Kidney (tissue), 14 donors: ENCODE measurements around the gene SRPK2. TPM values are rescaled to one million over a fixed set of nuclear protein-coding genes. Genes with fewer than 3 reads are reported as not detected.

Experiments
- DNase-seq, 5 donors: peaks; one replicate each; pipeline ENCODE4 v3.0.0-alpha.2; 2013 to 2020
- FAIRE-seq: peaks from 2 replicates; lab custom pipeline; 2012; peaks lifted over from hg19 to GRCh38; lab: Jason Lieb, UNC
- H3K27ac ChIP-seq, 2 donors: one replicate each; pipeline ENCODE4 v1.7.0; 2013; ENCODE audit warnings: low read depth in 2 of 2, low read length in 2 of 2, inconsistent platforms in 1 of 2
- H3K27me3 ChIP-seq: one replicate; pipeline ENCODE4 v1.7.1; 2013; ENCODE audit warnings: low read length, inconsistent platforms; ENCODE audit not compliant: control insufficient read depth, insufficient read depth
- H3K36me3 ChIP-seq, 3 donors: one replicate each; pipeline versions ENCODE4 v1.7.0 to v1.7.1; 2013; ENCODE audit warnings: low read length in 3 of 3, control low read depth in 1 of 3, inconsistent platforms in 1 of 3; ENCODE audit not compliant: insufficient read depth in 3 of 3, control insufficient read depth in 2 of 3
- H3K4me1 ChIP-seq, 3 donors: one replicate each; pipeline versions ENCODE4 v1.7.0 to v1.7.1; 2013; ENCODE audit warnings: low read length in 3 of 3, inconsistent platforms in 1 of 3, low read depth in 1 of 3; ENCODE audit not compliant: control insufficient read depth in 2 of 3, insufficient read depth in 2 of 3
- H3K4me3 ChIP-seq, 3 donors: one replicate each; pipeline versions ENCODE4 v1.7.0 to v1.8.1; 2013; ENCODE audit warnings: low read length in 3 of 3, control low read depth in 1 of 3, inconsistent platforms in 1 of 3
- H3K9ac ChIP-seq, 3 donors: one replicate each; pipeline versions ENCODE4 v1.7.0 to v1.7.1; 2013; ENCODE audit warnings: low read length in 3 of 3, control low read depth in 1 of 3, inconsistent platforms in 1 of 3
- H3K9me3 ChIP-seq, 3 donors: one replicate each; pipeline versions ENCODE4 v1.7.0 to v1.7.1; 2013; ENCODE audit warnings: low read length in 3 of 3, control low read depth in 1 of 3, inconsistent platforms in 1 of 3; ENCODE audit not compliant: control insufficient read depth in 2 of 3, insufficient read depth in 1 of 3
- CTCF ChIP-seq: IDR thresholded peaks from 3 replicates; pipeline ENCODE4 v1.5.1; 2012; ENCODE audit warnings: mild to moderate bottlenecking, moderate library complexity, borderline replicate concordance; ENCODE audit not compliant: insufficient read depth; ENCODE audit errors: extremely low read depth
- intact Hi-C: fragments of 100-400 bp; cut with DNase I; formaldehyde crosslinking; loops from one replicate; pipeline ENCODE4 v1.11.1; 2022
- polyA plus RNA-seq: library from polyadenylated mRNA; stranded (reverse); fragments of 350-450 nt; fragmentation: Illumina TruSeq; extraction: RNeasy Lipid Tissue Mini Kit (QIAGEN cat#74804); gene quantifications from one replicate; pipeline ENCODE4 v1.2.3, GENCODE V29; 2014; ENCODE audit warnings: low read depth, low replicate concordance; ENCODE audit not compliant: insufficient read depth
- total RNA-seq: library from RNA; stranded (reverse); fragmentation: NEBNext Ultra II Directional; extraction: Animal tissue kit (Norgen Biotek cat#: 25700); gene quantifications from one replicate; pipeline ENCODE4 v1.2.1, GENCODE V29; 2021
- donor health status: control.
- donor health status: control.
- donor health status: control.
- donor health status: control.
- donor health status: control.
- donor health status: DM: yes; HTN: yes; CAD: no.
- donor health status: Normal renal cell carcinoma (clear cell type).

The SRPK2 gene
- total and polyA plus RNA-seq, 2 donors from 2014 or later, result 9.9 to 43.1 TPM

GRCh38 chr7:105224884-105225651 is 163.7 kb downstream of the SRPK2 start:
- Histone ChIP-seq H3K4me3 (no peak overlapping the region), H3K27ac (no peak overlapping the region), H3K36me3 (no peaks in the 10 kb centered on the region), H3K9ac (no peak overlapping the region), H3K27me3 (no peaks in the 10 kb centered on the region), H3K9me3 (no peaks in the 10 kb centered on the region), H3K4me1 (peaks cover 0 to 6% (median 0%) of the 10 kb centered on the region in 3 donors)
- FAIRE-seq (no peak), DNase-seq (no peak)
- TF ChIP-seq CTCF, result no peak
- intact Hi-C loops, result no loop called here

DNA sequence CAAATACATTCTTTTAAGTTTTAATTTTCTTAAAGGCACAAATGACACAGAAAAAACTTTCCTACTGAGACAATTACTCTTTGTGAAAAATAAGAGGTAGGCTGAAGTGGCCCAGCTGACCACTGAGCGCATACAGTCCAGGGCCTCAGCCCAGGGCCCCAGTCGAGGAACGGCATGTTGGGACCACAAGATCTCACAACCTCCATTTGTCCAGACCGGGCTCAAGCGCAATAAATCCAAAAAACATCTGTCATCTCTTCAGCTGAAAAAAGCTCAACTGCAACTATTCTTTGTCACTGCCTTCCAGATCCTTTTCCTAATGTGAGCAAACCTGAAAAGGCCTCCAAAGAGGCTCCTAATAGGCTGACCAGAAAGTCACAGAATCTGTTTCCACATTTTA is 165.8 kb downstream of the SRPK2 start:
- TF ChIP-seq CTCF, result no peak
- intact Hi-C loops, result no loop called here
- Histone ChIP-seq H3K36me3 (no peaks in the 10 kb centered on the region), H3K27ac (no peak overlapping the region), H3K4me3 (no peak overlapping the region), H3K27me3 (no peaks in the 10 kb centered on the region), H3K9me3 (no peaks in the 10 kb centered on the region), H3K9ac (no peak overlapping the region), H3K4me1 (peaks cover 0 to 6% (median 0%) of the 10 kb centered on the region in 3 donors)
- DNase-seq, result no peak
- no peak for FAIRE-seq

DNA sequence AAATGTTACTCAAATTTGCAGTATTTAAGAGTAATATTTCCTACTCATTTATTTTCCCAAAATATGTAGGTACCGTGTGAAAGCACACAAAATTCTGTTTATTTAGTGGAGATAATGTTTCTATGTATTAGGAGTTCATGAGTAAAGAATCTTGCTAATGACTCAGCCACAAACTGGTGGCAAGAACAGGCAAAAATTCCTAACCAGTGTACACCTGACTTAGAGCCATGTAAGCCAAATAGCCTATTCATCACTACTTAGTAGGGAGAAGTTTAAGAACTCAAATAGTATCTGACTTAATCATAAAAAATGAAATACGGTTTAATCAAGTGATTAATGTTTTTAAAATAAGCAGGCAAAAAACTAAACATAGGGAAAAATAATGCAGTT is 169.0 kb downstream of the SRPK2 start:
- Histone ChIP-seq H3K4me3 (no peak overlapping the region), H3K4me1 (peaks cover 0 to 6% (median 0%) of the 10 kb centered on the region in 3 donors), H3K9ac (no peak overlapping the region), H3K27me3 (no peaks in the 10 kb centered on the region), H3K36me3 (no peaks in the 10 kb centered on the region), H3K9me3 (no peaks in the 10 kb centered on the region), H3K27ac (no peak overlapping the region)
- DNase-seq, result no peak
- no peak for FAIRE-seq
- intact Hi-C loops, result no loop called here
- TF ChIP-seq CTCF, result no peak
